HEK293T (cell line): ENCODE measurements around the gene HLA-DOA.

ENCODE experiments used
- CTCF ChIA-PET: fragments of 350-600 bp; formaldehyde crosslinking; extraction: SDS; loops from one replicate; lab custom pipeline; 2021; ENCODE audit warnings: antibody characterized with exemption, inconsistent platforms; lab: Yijun Ruan, JAX
- POLR2A ChIA-PET: fragments of 350-600 bp; formaldehyde crosslinking; extraction: SDS; loops from one replicate; lab custom pipeline; 2020; ENCODE audit warnings: antibody characterized with exemption, inconsistent platforms; lab: Yijun Ruan, JAX
- DNase-seq: peaks from one replicate; pipeline ENCODE4 v3.0.0; 2012; ENCODE audit warnings: mixed read lengths; ENCODE audit errors: extremely low spot score
- ARNT ChIP-seq: fragments of 450-650 bp; IDR thresholded peaks from 2 replicates; pipeline ENCODE4 v1.6.1; 2017; ENCODE audit warnings: mild to moderate bottlenecking
- BHLHE40 ChIP-seq: fragments of 450-650 bp; IDR thresholded peaks from 2 replicates; pipeline ENCODE4 v1.6.1; 2016; ENCODE audit warnings: mild to moderate bottlenecking, moderate library complexity, borderline replicate concordance
- CTBP1 ChIP-seq: fragments of 450-650 bp; IDR thresholded peaks from 2 replicates; pipeline ENCODE4 v1.6.1; 2016; ENCODE audit warnings: borderline replicate concordance
- ELF4 ChIP-seq: fragments of 450-650 bp; IDR thresholded peaks from 2 replicates; pipeline ENCODE4 v1.6.1; 2017; ENCODE audit warnings: antibody characterized with exemption
- FOXA1 ChIP-seq: fragments of 450-650 bp; IDR thresholded peaks from 2 replicates; pipeline ENCODE4 v1.6.1; 2016; ENCODE audit warnings: mild to moderate bottlenecking
- FOXK2 ChIP-seq: fragments of 450-650 bp; IDR thresholded peaks from 2 replicates; pipeline ENCODE4 v1.6.1; 2016; ENCODE audit warnings: mild to moderate bottlenecking
- FOXM1 ChIP-seq: fragments of 450-650 bp; IDR thresholded peaks from 2 replicates; pipeline ENCODE4 v1.6.1; 2017; ENCODE audit warnings: mild to moderate bottlenecking, borderline replicate concordance
- HDGF ChIP-seq: fragments of 450-650 bp; IDR thresholded peaks from 2 replicates; pipeline ENCODE4 v1.6.1; 2017; ENCODE audit warnings: antibody characterized with exemption, borderline replicate concordance
- L3MBTL2 ChIP-seq: fragments of 450-650 bp; conservative IDR thresholded peaks from 2 replicates; pipeline ENCODE4 v1.6.1; 2016; ENCODE audit warnings: mild to moderate bottlenecking
- LEF1 ChIP-seq: fragments of 450-650 bp; IDR thresholded peaks from 2 replicates; pipeline ENCODE4 v1.6.1; 2017; ENCODE audit warnings: mild to moderate bottlenecking, borderline replicate concordance
- NFRKB ChIP-seq: fragments of 450-650 bp; IDR thresholded peaks from 2 replicates; pipeline ENCODE4 v1.6.1; 2016; ENCODE audit warnings: mild to moderate bottlenecking, moderate library complexity
- SP1 ChIP-seq: fragments of 450-650 bp; IDR thresholded peaks from 2 replicates; pipeline ENCODE4 v1.6.1; 2017
- SUZ12 ChIP-seq: fragments of 450-650 bp; IDR thresholded peaks from 2 replicates; pipeline ENCODE4 v1.6.1; 2016; ENCODE audit warnings: mild to moderate bottlenecking
- TARDBP ChIP-seq: fragments of 450-650 bp; IDR thresholded peaks from 2 replicates; pipeline ENCODE4 v1.6.1; 2016
- ZNF384 ChIP-seq: fragments of 450-650 bp; IDR thresholded peaks from 2 replicates; pipeline ENCODE4 v1.6.1; 2016
- TF ChIP-seq, protein P1 (sequence below): fragments of 450-650 bp; IDR thresholded peaks from 2 replicates; pipeline ENCODE4 v1.6.1; 2016

Gene HLA-DOA

DNA sequence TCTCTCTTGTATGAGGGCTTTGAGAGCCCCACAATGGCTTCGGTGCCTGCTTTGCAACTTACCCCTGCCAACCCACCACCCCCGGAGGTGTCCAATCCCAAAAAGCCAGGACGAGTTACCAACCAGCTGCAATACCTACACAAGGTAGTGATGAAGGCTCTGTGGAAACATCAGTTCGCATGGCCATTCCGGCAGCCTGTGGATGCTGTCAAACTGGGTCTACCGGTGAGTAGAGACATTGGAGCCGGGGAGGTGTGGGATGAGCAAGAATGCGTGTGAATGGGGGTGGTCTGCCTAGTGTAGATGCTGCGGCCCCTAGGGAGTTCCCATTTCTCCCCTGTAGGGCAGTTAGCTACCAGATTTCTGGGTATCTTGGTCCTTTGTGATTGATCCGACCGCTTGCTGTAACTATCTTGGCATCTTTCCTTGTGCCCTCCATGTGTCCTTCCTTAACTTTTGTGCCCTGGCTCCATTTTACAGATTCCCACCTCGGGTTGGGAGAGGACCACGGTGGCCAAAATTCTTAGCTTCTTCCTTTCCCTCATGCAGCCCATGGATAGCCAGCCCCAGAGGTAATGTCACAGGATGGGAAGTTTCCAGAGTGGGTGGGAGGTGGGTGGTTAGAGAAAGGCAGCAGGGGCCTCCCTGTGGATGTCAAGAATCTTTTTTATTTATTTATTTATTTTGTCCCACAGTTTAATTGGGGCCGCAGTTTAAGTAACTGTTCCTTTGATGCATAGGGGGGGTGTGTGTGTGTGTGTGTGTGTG lies 34.7 kb downstream of the HLA-DOA start:
- CTCF ChIA-PET = interaction anchor here (2.2 kb wide), 1 partner anchor 10 kb away, joined by 19 read pairs; no protein-coding TSS in a partner anchor
- POLR2A ChIA-PET = interaction anchor here (5.4 to 10.4 kb wide), 4 partner anchors 7 to 81 kb away, joined by 113 to 369 read pairs (median 187); partner anchors contain the start of genes HLA-DMA and HLA-DMB
- no peak for TF ChIP-seq FOXM1
- TF ChIP-seq TARDBP = 0 out of 2 replicates have a peak, but pooled peaks have one; percentile 14
- DNase-seq = no peak

DNA sequence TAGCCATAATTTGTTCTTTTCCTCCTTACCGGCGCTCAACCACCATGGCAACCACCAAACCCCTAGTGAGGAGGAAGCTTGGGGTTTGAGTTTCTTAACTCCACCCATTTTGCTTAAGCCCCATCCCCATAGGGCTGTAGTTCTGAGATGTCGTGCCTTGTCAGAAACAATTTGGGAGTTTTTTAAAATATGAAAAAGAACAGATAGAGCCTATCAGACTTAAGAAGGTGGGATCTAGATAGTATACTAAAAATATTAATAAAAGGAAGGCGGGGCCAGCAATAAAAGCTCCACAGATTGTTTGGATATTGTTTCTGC lies 35.4 kb downstream of the HLA-DOA start:
- POLR2A ChIA-PET = interaction anchor here (5.4 to 10.4 kb wide), 4 partner anchors 8 to 80 kb away, joined by 113 to 369 read pairs (median 187); partner anchors contain the start of genes HLA-DMA and HLA-DMB
- CTCF ChIA-PET = interaction anchor here (2.2 kb wide), 1 partner anchor 11 kb away, joined by 19 read pairs; no protein-coding TSS in a partner anchor
- TF ChIP-seq ARNT (no peak), TARDBP (no peak)
- DNase-seq = no peak

DNA sequence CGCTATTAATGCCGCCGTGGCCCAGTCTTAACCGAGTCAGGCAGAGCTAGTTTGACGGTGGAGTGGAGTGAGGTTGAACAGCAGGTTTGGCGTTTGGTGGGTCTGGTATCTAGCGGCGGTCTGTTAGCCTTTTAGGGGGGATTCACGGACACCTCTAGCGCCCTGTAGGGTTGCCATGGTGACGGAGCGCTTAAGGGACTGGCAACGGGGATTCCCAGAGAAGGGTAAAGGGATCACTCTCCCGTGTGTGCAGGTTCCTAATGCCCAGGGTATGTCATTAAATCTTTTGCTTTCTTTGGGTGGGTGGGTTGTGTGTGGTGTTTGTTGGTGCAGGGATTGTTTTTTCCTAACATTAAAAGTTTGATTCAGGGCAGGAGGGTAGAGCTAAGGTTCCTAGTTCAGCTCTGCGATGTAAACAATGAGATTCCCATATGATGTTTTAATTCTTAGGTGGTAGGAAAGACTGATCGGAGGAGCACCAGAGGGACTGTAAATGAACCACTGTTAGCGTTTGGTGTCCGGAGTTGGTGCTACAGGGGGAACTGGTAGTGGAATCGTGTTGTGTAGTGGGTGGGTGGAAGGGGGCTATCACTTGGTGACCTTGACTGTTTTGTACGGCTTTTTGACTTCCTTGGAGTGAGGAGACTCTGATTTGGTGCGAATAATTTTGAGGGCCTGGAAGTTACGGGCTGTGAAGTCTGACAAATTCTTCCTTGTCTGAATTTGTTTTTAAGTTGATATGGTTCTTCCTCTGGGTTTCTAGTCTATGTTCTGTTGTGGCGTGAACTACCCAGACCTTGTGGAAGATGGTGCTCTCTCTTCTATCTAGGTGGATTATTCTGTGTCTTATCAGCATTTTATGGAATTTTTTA lies 36.0 kb downstream of the HLA-DOA start:
- no peak for DNase-seq
- POLR2A ChIA-PET = interaction anchor here (1.5 to 10.4 kb wide), 14 partner anchors 9 to 1309 kb away, joined by 3 to 369 read pairs (median 18); partner anchors contain the start of genes GPANK1, HLA-DMA, HLA-DMB and HSPA1A
- CTCF ChIA-PET = interaction anchor here (2.2 kb wide), 1 partner anchor 11 kb away, joined by 19 read pairs; no protein-coding TSS in a partner anchor
- no peak for TF ChIP-seq ELF4
- no peak for TF ChIP-seq SUZ12
- TF ChIP-seq TARDBP = no peak
- no peak for TF ChIP-seq BHLHE40
- TF ChIP-seq ZNF384 = no peak

DNA sequence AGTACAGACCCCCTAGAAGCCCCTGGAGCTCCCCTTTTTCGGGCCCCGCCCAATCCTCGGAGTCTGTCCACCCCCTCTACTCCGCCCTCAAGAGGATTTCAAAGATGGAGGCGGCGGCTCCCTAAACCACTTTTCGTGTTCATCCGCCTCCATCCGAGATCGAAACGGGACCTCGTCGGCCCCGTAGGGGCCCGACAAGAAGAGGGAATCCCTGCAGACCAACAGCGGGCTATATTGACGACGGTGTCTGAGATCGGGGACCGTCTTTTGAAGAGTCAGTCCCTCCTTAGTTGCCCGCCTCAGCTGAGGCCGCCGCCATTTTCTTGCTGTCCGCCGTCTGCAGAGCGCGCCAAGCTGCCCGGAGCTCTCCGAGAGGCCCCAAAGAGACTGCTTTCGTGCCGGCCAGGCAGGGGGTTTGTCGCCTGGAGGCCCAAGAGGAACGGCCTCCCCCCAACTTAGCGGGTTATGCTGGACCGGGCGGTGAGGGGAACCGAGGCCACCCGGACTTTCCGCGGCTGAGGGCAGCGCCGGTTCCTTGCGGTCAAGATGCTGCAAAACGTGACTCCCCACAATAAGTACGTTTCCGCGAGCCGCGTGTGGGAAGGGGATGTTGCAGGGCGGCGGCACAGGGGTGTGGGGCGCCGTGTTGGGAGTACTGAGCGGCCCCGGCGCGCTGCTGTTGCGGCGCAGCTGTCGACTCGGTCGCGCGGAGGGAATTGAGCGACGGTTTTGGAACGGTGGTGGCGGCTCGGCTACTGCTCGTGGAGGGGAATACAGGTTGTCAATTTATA lies 36.8 kb downstream of the HLA-DOA start:
- CTCF ChIA-PET = interaction anchor here (1.1 to 4.1 kb wide), 6 partner anchors 12 to 134 kb away, joined by 3 to 33 read pairs (median 8); partner anchors contain the start of genes HLA-DMA and TAP2
- POLR2A ChIA-PET = interaction anchor here (0.7 to 10.4 kb wide), 57 partner anchors 10 to 1308 kb away, joined by 3 to 369 read pairs (median 5); partner anchors contain the start of genes BAK1, CUTA, FKBPL and GPANK1
- TF ChIP-seq SUZ12 = no peak
- TF ChIP-seq FOXK2 = no peak
- peak; percentile 35; the same call in 1 of the 2 replicates for TF ChIP-seq HDGF
- no peak for TF ChIP-seq L3MBTL2
- no peak for TF ChIP-seq FOXA1
- TF ChIP-seq CTBP1 = no peak
- TF ChIP-seq, protein P1, sequence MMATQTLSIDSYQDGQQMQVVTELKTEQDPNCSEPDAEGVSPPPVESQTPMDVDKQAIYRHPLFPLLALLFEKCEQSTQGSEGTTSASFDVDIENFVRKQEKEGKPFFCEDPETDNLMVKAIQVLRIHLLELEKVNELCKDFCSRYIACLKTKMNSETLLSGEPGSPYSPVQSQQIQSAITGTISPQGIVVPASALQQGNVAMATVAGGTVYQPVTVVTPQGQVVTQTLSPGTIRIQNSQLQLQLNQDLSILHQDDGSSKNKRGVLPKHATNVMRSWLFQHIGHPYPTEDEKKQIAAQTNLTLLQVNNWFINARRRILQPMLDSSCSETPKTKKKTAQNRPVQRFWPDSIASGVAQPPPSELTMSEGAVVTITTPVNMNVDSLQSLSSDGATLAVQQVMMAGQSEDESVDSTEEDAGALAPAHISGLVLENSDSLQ = no peak
- no peak for TF ChIP-seq SP1
- TF ChIP-seq TARDBP = no peak
- 0 out of 2 replicates have a peak, but pooled peaks have one; percentile 3 for TF ChIP-seq ARNT
- no peak for TF ChIP-seq ELF4
- TF ChIP-seq BHLHE40 = no peak
- TF ChIP-seq FOXM1 = no peak
- peak; percentile 81 for TF ChIP-seq NFRKB
- TF ChIP-seq ZNF384 = no peak
- TF ChIP-seq LEF1 = no peak
- no peak for DNase-seq

DNA sequence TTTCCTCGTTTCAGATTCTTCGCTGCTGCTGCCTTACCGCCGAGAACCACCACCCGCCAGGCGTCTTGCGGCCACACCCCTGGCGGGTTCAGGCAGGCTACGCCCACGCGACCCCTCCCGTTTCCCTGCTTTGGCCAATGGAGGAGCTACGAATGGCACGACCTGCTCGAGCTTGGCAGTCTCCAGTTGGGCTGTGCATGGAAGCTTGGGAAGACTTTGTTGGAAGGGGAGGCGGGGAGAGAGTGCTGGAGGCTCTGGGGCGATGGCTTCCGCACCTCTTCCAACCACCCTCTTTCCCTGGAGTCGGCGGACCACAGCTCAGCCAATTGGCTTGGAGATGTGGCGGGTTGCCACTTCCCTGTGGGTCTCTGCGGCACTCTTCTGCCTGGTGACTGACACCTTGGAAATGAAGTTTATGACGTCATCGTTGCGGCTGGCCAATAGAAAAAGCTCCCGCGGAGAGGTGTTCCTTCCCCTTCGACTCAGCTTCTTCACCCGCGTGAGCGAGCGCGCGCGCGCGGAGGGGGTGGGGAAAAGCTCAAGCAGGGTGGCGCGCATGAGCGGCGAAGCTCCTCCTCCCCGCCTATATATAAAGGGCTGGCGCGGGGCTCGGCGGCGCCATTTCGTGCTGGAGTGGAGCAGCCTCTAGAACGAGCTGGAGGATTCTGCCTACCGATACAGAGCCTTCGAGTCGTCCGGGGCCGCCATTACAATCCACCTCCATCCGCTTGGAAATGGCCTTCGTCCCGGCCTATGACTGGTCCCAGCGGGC lies 37.6 kb downstream of the HLA-DOA start:
- CTCF ChIA-PET = interaction anchor here (0.6 to 4.1 kb wide), 7 partner anchors 12 to 462 kb away, joined by 3 to 33 read pairs (median 6); partner anchors contain the start of genes HLA-DMA and TAP2
- peak; percentile 91 for DNase-seq
- no peak for TF ChIP-seq SP1
- TF ChIP-seq ARNT = no peak
- TF ChIP-seq, protein P1 = peak; percentile 97
- peak; percentile 81 for TF ChIP-seq L3MBTL2
- TF ChIP-seq FOXA1 = no peak
- TF ChIP-seq ELF4 = peak; percentile 98
- no peak for TF ChIP-seq BHLHE40
- peak; percentile 95 for TF ChIP-seq HDGF
- TF ChIP-seq CTBP1 = peak; percentile 28; the same call in 1 of the 2 replicates
- POLR2A ChIA-PET = interaction anchor here (0.5 to 10.4 kb wide), 70 partner anchors 9 to 1316 kb away, joined by 3 to 369 read pairs (median 4); partner anchors contain the start of genes APOM, B3GALT4, BAK1 and CUTA
